ENCODE results near the gene MYCN. TPM values are rescaled to one million over a fixed set of nuclear protein-coding genes. Genes with fewer than 3 reads are reported as not detected.

Gene MYCN
- total RNA-seq, 1 experiment from 2014 or later = 68.3 TPM

GRCh38 chr2:15935675-15936074, 4.7 kb upstream of the MYCN start:
- ChIA-PET CTCF (no interaction called here), POLR2A (interaction anchor here (0.7 kb wide), 1 partner anchor 572 kb away, joined by 3 read pairs; no protein-coding TSS in a partner anchor)
- no peak for TF ChIP-seq KAT7 (CRISPR knock-in tag; IDR thresholded peaks at IDR 0.05; ENCODE audit: borderline replicate concordance)
- TF ChIP-seq ZNF121 (CRISPR knock-in tag; IDR thresholded peaks at IDR 0.05) = peak; percentile 99
- Mint-ChIP-seq H3K27me3 (ENCODE audit: low read depth) (no peaks in the 10 kb centered on the region), H3K4me3 (no peak overlapping the region; the same call in 1 of the 2 replicates), H3K4me1 (peaks cover 54% of the 10 kb centered on the region), H3K36me3 (peaks cover 11% of the 10 kb centered on the region; the same call in 1 of the 2 replicates), H3K9me3 (peaks cover 11% of the 10 kb centered on the region), H3K27ac (peak overlapping the region; percentile 27; the same call in 1 of the 2 replicates)
- ATAC-seq (no peak), DNase-seq (ENCODE audit: low spot score) (no peak)

- ATAC-seq (no peak), DNase-seq (ENCODE audit: low spot score) (no peak)
- Mint-ChIP-seq H3K27me3 (ENCODE audit: low read depth) (no peaks in the 10 kb centered on the region), H3K27ac (peak overlapping the region; percentile 36; the same call in 1 of the 2 replicates), H3K4me3 (no peak overlapping the region), H3K9me3 (peaks cover 5% of the 10 kb centered on the region; the same call in 1 of the 2 replicates), H3K4me1 (peaks cover 54% of the 10 kb centered on the region), H3K36me3 (peaks cover 5% of the 10 kb centered on the region; the same call in 1 of the 2 replicates)
- CTCF ChIA-PET = interaction anchor here (0.6 kb wide), 1 partner anchor 230 kb away, joined by 4 read pairs; no protein-coding TSS in a partner anchor
- TF ChIP-seq ZNF423 (CRISPR knock-in tag; IDR thresholded peaks at IDR 0.05) (no peak), GRHL2 (CRISPR knock-in tag; IDR thresholded peaks at IDR 0.05; ENCODE audit: insufficient replicate concordance, severe bottlenecking) (no peak), NFE2L1 (CRISPR knock-in tag; IDR thresholded peaks at IDR 0.05) (no peak), ATF1 (CRISPR knock-in tag; IDR thresholded peaks at IDR 0.05) (no peak), ATF2 (CRISPR knock-in tag; IDR thresholded peaks at IDR 0.05; ENCODE audit: borderline replicate concordance, low read depth) (no peak), ZNF425 (CRISPR knock-in tag; conservative IDR thresholded peaks at IDR 0.05) (no peak), MAX (CRISPR knock-in tag; IDR thresholded peaks at IDR 0.05) (no peak), ZNF416 (CRISPR knock-in tag; IDR thresholded peaks at IDR 0.05) (no peak)
- TF ChIP-seq, protein P1, sequence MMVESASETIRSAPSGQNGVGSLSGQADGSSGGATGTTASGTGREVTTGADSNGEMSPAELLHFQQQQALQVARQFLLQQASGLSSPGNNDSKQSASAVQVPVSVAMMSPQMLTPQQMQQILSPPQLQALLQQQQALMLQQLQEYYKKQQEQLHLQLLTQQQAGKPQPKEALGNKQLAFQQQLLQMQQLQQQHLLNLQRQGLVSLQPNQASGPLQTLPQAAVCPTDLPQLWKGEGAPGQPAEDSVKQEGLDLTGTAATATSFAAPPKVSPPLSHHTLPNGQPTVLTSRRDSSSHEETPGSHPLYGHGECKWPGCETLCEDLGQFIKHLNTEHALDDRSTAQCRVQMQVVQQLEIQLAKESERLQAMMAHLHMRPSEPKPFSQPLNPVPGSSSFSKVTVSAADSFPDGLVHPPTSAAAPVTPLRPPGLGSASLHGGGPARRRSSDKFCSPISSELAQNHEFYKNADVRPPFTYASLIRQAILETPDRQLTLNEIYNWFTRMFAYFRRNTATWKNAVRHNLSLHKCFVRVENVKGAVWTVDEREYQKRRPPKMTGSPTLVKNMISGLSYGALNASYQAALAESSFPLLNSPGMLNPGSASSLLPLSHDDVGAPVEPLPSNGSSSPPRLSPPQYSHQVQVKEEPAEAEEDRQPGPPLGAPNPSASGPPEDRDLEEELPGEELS (CRISPR knock-in tag; IDR thresholded peaks at IDR 0.05) = no peak
- POLR2A ChIA-PET = interaction anchor here (0.6 to 0.7 kb wide), 3 partner anchors 20 to 571 kb away, joined by 3 to 4 read pairs (median 3); no protein-coding TSS in a partner anchor
Observed at GRCh38 chr2:15936277-15937104, 3.9 kb upstream of the MYCN start.

GRCh38 chr2:15937105-15937881, 3.1 kb upstream of the MYCN start:
- Mint-ChIP-seq H3K27ac (no peak overlapping the region), H3K4me1 (peaks cover 54% of the 10 kb centered on the region), H3K9me3 (peaks cover 5% of the 10 kb centered on the region; the same call in 1 of the 2 replicates), H3K4me3 (no peak overlapping the region), H3K27me3 (ENCODE audit: low read depth) (no peaks in the 10 kb centered on the region), H3K36me3 (peaks cover 8% of the 10 kb centered on the region)
- CTCF ChIA-PET = no interaction called here
- DNase-seq (ENCODE audit: low spot score) (no peak), ATAC-seq (no peak)
- POLR2A ChIA-PET = no interaction called here
- TF ChIP-seq, protein P2, sequence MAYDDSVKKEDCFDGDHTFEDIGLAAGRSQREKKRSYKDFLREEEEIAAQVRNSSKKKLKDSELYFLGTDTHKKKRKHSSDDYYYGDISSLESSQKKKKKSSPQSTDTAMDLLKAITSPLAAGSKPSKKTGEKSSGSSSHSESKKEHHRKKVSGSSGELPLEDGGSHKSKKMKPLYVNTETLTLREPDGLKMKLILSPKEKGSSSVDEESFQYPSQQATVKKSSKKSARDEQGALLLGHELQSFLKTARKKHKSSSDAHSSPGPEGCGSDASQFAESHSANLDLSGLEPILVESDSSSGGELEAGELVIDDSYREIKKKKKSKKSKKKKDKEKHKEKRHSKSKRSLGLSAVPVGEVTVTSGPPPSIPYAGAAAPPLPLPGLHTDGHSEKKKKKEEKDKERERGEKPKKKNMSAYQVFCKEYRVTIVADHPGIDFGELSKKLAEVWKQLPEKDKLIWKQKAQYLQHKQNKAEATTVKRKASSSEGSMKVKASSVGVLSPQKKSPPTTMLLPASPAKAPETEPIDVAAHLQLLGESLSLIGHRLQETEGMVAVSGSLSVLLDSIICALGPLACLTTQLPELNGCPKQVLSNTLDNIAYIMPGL (CRISPR knock-in tag; IDR thresholded peaks at IDR 0.05) = no peak
- TF ChIP-seq ESRRA (CRISPR knock-in tag; IDR thresholded peaks at IDR 0.05; ENCODE audit: borderline replicate concordance) (no peak), EMX1 (CRISPR knock-in tag; IDR thresholded peaks at IDR 0.05) (no peak), TP53 (CRISPR knock-in tag; IDR thresholded peaks at IDR 0.05) (no peak), ZBTB21 (CRISPR knock-in tag; IDR thresholded peaks at IDR 0.05; ENCODE audit: borderline replicate concordance) (no peak), RORB (CRISPR knock-in tag; IDR thresholded peaks at IDR 0.05) (no peak), NFATC4 (CRISPR knock-in tag; IDR thresholded peaks at IDR 0.05) (no peak), NFYB (CRISPR knock-in tag; conservative IDR thresholded peaks at IDR 0.05; ENCODE audit: low read depth) (no peak), GRHL2 (CRISPR knock-in tag; IDR thresholded peaks at IDR 0.05; ENCODE audit: insufficient replicate concordance, severe bottlenecking) (no peak), FOXP1 (CRISPR knock-in tag; IDR thresholded peaks at IDR 0.05; ENCODE audit: borderline replicate concordance) (no peak)
- TF ChIP-seq, protein P3, sequence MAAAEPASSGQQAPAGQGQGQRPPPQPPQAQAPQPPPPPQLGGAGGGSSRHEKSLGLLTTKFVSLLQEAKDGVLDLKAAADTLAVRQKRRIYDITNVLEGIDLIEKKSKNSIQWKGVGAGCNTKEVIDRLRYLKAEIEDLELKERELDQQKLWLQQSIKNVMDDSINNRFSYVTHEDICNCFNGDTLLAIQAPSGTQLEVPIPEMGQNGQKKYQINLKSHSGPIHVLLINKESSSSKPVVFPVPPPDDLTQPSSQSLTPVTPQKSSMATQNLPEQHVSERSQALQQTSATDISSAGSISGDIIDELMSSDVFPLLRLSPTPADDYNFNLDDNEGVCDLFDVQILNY (CRISPR knock-in tag; IDR thresholded peaks at IDR 0.05) = no peak

Measured in WTC11 (cell line).